GM12878 (cell line): Measurements from ENCODE around the gene TPK1. TPM values are rescaled to one million over a fixed set of nuclear protein-coding genes. Genes with fewer than 3 reads are reported as not detected.

Source experiments
- ATAC-seq: fragments of 200-7000 bp; cut with Tn5 transposase; 3 replicates; pipeline ENCODE4 v1.9.1; 2020; ENCODE audit warnings: mild to moderate bottlenecking, moderate library complexity
- BruUV-seq: library from RNA; stranded (reverse); fragments of 400-500 nt; replicated peaks from 2 replicates; lab custom pipeline; 2021; lab: Mats Ljungman, UMichigan
- CTCF ChIA-PET: fragments of 300-600 bp; sonication (Branson Sonifier 250); formaldehyde crosslinking; extraction: SDS; loops from one replicate; lab custom pipeline; 2021; ENCODE audit warnings: inconsistent platforms; lab: Yijun Ruan, JAX
- POLR2A ChIA-PET: fragments of 350-600 bp; formaldehyde crosslinking; extraction: SDS; loops from one replicate; lab custom pipeline; 2021; ENCODE audit warnings: inconsistent platforms; lab: Charles Lee
- RAD21 ChIA-PET: fragments of 300-600 bp; sonication (Branson Sonifier 250); formaldehyde crosslinking; loops from one replicate; lab custom pipeline; 2023; ENCODE audit warnings: antibody characterized with exemption; ENCODE audit not compliant: unreplicated experiment; lab: Charles Lee
- SMC1A ChIA-PET: fragments of 300-600 bp; sonication (Branson Sonifier 250); formaldehyde crosslinking; loops from one replicate; lab custom pipeline; 2023; ENCODE audit not compliant: unreplicated experiment, uncharacterized antibody; lab: Charles Lee
- DNase-seq: peaks from one replicate; pipeline ENCODE4 v3.0.0-alpha.2; 2011; ENCODE audit warnings: low read depth, low spot score
- FAIRE-seq: peaks from 3 replicates; lab custom pipeline; 2011; peaks lifted over from hg19 to GRCh38; lab: Jason Lieb, UNC
- H2AFZ ChIP-seq: 2 replicates; pipeline ENCODE4 v1.6.0; 2011; ENCODE audit warnings: low read depth, low read length, control low read depth; ENCODE audit not compliant: control insufficient read depth
- H3K27ac ChIP-seq: 2 replicates; pipeline ENCODE4 v1.5.1; 2011; ENCODE audit warnings: control low read depth; ENCODE audit not compliant: control insufficient read depth, insufficient read depth
- H3K27me3 ChIP-seq, 2 experiments: replicated peaks in 1 of 2; 2 replicates each; pipeline versions ENCODE4 v1.6.0 to v1.6.1; 2011; ENCODE audit warnings: low read length in 1 of 2; ENCODE audit not compliant: control insufficient read depth in 2 of 2, insufficient read depth in 2 of 2
- H3K36me3 ChIP-seq, 2 experiments: 2 replicates each; pipeline ENCODE4 v1.5.1; 2011; ENCODE audit warnings: low read length in 1 of 2; ENCODE audit not compliant: control insufficient read depth in 2 of 2, insufficient read depth in 2 of 2
- H3K4me1 ChIP-seq: 2 replicates; pipeline ENCODE4 v1.6.1; 2011; ENCODE audit warnings: mild to moderate bottlenecking, low read length, moderate library complexity, mixed read lengths; ENCODE audit not compliant: control insufficient read depth, insufficient read depth
- H3K4me2 ChIP-seq: 2 replicates; pipeline ENCODE4 v1.6.0; 2011; ENCODE audit warnings: control low read depth; ENCODE audit not compliant: control insufficient read depth, insufficient read depth
- H3K4me3 ChIP-seq: fragments of 200-600 bp; sonication (generic); 2 replicates; pipeline ENCODE4 v1.5.1; 2016
- H3K79me2 ChIP-seq: 2 replicates; pipeline ENCODE4 v1.6.0; 2011; ENCODE audit warnings: low read length; ENCODE audit not compliant: control insufficient read depth, insufficient read depth
- H3K9ac ChIP-seq: 2 replicates; pipeline ENCODE4 v1.8.0; 2011; ENCODE audit warnings: low read length, control low read depth, mixed read lengths; ENCODE audit not compliant: control insufficient read depth, insufficient read depth
- H3K9me3 ChIP-seq: replicated peaks from 3 replicates; pipeline ENCODE4 v1.5.1; 2011; ENCODE audit warnings: mild to moderate bottlenecking, low read length; ENCODE audit not compliant: control insufficient read depth, insufficient read depth
- H4K20me1 ChIP-seq: 2 replicates; pipeline ENCODE4 v1.6.0; 2011; ENCODE audit not compliant: control insufficient read depth, insufficient read depth
- CTCF ChIP-seq, 3 experiments: IDR thresholded peaks in 2 of 3; conservative IDR thresholded peaks in 1 of 3; 2 replicates each; pipeline ENCODE4 v1.5.1; 2011; ENCODE audit warnings: low read depth in 3 of 3, low read length in 3 of 3, mild to moderate bottlenecking in 3 of 3, control low read depth in 2 of 3, moderate library complexity in 2 of 3, inconsistent platforms in 1 of 3, mixed read lengths in 1 of 3; ENCODE audit not compliant: control insufficient read depth in 2 of 3, insufficient read depth in 1 of 3; ENCODE audit errors: extremely low read depth in 1 of 3
- EGR1 ChIP-seq, 2 experiments: IDR thresholded peaks; 1 replicate in 1 of 2; 2 replicates in 1 of 2; pipeline ENCODE4 v1.6.1; 2011 to 2012; ENCODE audit warnings: low read depth in 2 of 2, low read length in 2 of 2, borderline replicate concordance in 1 of 2, mild to moderate bottlenecking in 1 of 2, moderate library complexity in 1 of 2
- ELK1 ChIP-seq: IDR thresholded peaks from 2 replicates; pipeline ENCODE4 v1.6.1; 2012; ENCODE audit warnings: low read depth, low read length, improper control_type of control experiment
- FOXM1 ChIP-seq: IDR thresholded peaks from 2 replicates; pipeline ENCODE4 v1.6.1; 2012; ENCODE audit warnings: low read depth, mild to moderate bottlenecking, inconsistent platforms, low read length, moderate library complexity
- JUNB ChIP-seq: IDR thresholded peaks from 2 replicates; pipeline ENCODE4 v1.6.1; 2016; ENCODE audit warnings: antibody characterized with exemption, mild to moderate bottlenecking
- LARP7 ChIP-seq: fragments of 450-650 bp; IDR thresholded peaks from 2 replicates; pipeline ENCODE4 v1.6.1; 2017; ENCODE audit warnings: mild to moderate bottlenecking
- PAX5 ChIP-seq: IDR thresholded peaks from 2 replicates; pipeline ENCODE4 v1.6.1; 2011; ENCODE audit warnings: low read depth, low read length, borderline replicate concordance
- SIN3A ChIP-seq: IDR thresholded peaks from 2 replicates; pipeline ENCODE4 v1.6.1; 2012; ENCODE audit warnings: low read depth, low read length, improper control_type of control experiment
- SIX5 ChIP-seq: IDR thresholded peaks from 2 replicates; pipeline ENCODE4 v1.6.1; 2011; ENCODE audit warnings: mild to moderate bottlenecking, low read depth, low read length, moderate library complexity; ENCODE audit not compliant: severe bottlenecking
- ZBTB4 ChIP-seq: fragments of 450-650 bp; formaldehyde crosslinking; IDR thresholded peaks from 2 replicates; pipeline ENCODE4 v1.4.0; 2022; ENCODE audit warnings: mild to moderate bottlenecking, moderate library complexity
- WGBS: methylation state at CpG from one replicate; pipeline ENCODE4 v1.1.6; 2016; ENCODE audit warnings: low lambda C conversion rate; ENCODE audit not compliant: insufficient replicate concordance, insufficient coverage; ENCODE audit errors: missing lambda C conversion rate; 5-methylcytosine and 5-hydroxymethylcytosine counted together
- in situ Hi-C: fragments of 300-500 bp; cut with MboI; formaldehyde crosslinking; loops from 9 replicates; pipeline ENCODE4 v1.14.3; 2018; ENCODE audit warnings: mixed read lengths
- intact Hi-C: fragments of 100-400 bp; cut with micrococcal nuclease; formaldehyde crosslinking; loops from one replicate; pipeline ENCODE4 v1.14.2; 2022; ENCODE audit not compliant: unreplicated experiment
- polyA plus RNA-seq, 11 experiments: library from polyadenylated mRNA; depleted of rRNA in 4 of 11; unstranded in 6 of 11; stranded (reverse) in 5 of 11; fragments of >200 nt; fragmentation: Nextera tagmentation in 4 of 11; fragmentation: Illumina TruSeq in 1 of 11; extraction: Ambion mirVana in 4 of 11; extraction: Trizol in 1 of 11; gene quantifications; 1 replicate in 1 of 11; 2 replicates in 10 of 11; pipeline versions ENCODE4 v1.2.1 to v1.2.3, GENCODE V29; 2011 to 2016; ENCODE audit warnings: inconsistent platforms in 2 of 11, missing spikeins in 2 of 11, low read depth in 1 of 11
- total RNA-seq, 4 experiments: library from RNA; depleted of rRNA in 3 of 4; stranded (reverse); fragments of >200 nt in 3 of 4; fragmentation: Illumina TruSeq in 1 of 4; extraction: Trizol in 1 of 4; gene quantifications; 2 replicates each; pipeline versions ENCODE4 v1.2.1 to v1.2.3, GENCODE V29; 2013 to 2021

TPK1 gene
- total and polyA plus RNA-seq, 10 of the 15 experiments (the other 5 are each of a cell fraction or from before 2014, with no cell fraction given), result 7.1 to 19.0 (median 9.3) TPM

- TF ChIP-seq PAX5, result no peak
- TF ChIP-seq SIN3A, result no peak
- TF ChIP-seq EGR1 (IDR thresholded peaks at IDR 0.05; ENCODE audit: borderline replicate concordance in 1 of 2, low read depth in 2 of 2, low read length in 2 of 2), result no peak
- no peak for TF ChIP-seq ELK1
- TF ChIP-seq ZBTB4 (CRISPR knock-in tag), result no peak
- TF ChIP-seq FOXM1, result no peak
Measured at GRCh38 chr7:144776447-144776846, 59.4 kb downstream of the TPK1 start (continued).

GRCh38 chr7:144775749-144776148 is 60.1 kb downstream of the TPK1 start:
- H3K4me1 ChIP-seq, result no peaks in the 10 kb centered on the region
- CTCF ChIA-PET, result no interaction called here

More at GRCh38 chr7:144775749-144776148, 60.1 kb downstream of the TPK1 start:
- no peaks in the 10 kb centered on the region for H4K20me1 ChIP-seq
- no peak for TF ChIP-seq CTCF (IDR thresholded peaks at IDR 0.05 in 2 of 3, conservative IDR thresholded peaks at IDR 0.05 in 1 of 3; ENCODE audit: control insufficient read depth in 2 of 3, extremely low read depth in 1 of 3, insufficient read depth in 1 of 3, low read depth in 3 of 3, low read length in 3 of 3)
- TF ChIP-seq SIX5, result no peak
- TF ChIP-seq JUNB, result no peak
- no peak for TF ChIP-seq LARP7
- no peak overlapping the region for H3K4me3 ChIP-seq
- no peaks in the 10 kb centered on the region for H3K9me3 ChIP-seq
- SMC1A ChIA-PET, result no interaction called here
- no peak overlapping the region for H3K4me2 ChIP-seq
- no peak overlapping the region for H3K9ac ChIP-seq
- 100% methylated on average over 1 of the region's 2 CpGs for WGBS
- RAD21 ChIA-PET, result no interaction called here
- no peak for FAIRE-seq
- no peak overlapping the region for H2AFZ ChIP-seq
- H3K27ac ChIP-seq, result no peak overlapping the region
- POLR2A ChIA-PET, result no interaction called here
- in situ Hi-C loops (no loop called here), intact Hi-C loops (no loop called here)
- no peak for DNase-seq
- no peak for ATAC-seq
- no TSS peak for BruUV-seq
- H3K79me2 ChIP-seq, result no peaks in the 10 kb centered on the region
- no peaks in the 10 kb centered on the region for H3K27me3 ChIP-seq
- H3K36me3 ChIP-seq, result no peaks in the 10 kb centered on the region
